ENCODE measurements around the gene ZFR2.
"Not testable (repeated sequence)": the region's sequence is repeated elsewhere in the genome, so short reads cannot be mapped to it uniquely, and the experiment has no call there.

ZFR2 gene

DNA sequence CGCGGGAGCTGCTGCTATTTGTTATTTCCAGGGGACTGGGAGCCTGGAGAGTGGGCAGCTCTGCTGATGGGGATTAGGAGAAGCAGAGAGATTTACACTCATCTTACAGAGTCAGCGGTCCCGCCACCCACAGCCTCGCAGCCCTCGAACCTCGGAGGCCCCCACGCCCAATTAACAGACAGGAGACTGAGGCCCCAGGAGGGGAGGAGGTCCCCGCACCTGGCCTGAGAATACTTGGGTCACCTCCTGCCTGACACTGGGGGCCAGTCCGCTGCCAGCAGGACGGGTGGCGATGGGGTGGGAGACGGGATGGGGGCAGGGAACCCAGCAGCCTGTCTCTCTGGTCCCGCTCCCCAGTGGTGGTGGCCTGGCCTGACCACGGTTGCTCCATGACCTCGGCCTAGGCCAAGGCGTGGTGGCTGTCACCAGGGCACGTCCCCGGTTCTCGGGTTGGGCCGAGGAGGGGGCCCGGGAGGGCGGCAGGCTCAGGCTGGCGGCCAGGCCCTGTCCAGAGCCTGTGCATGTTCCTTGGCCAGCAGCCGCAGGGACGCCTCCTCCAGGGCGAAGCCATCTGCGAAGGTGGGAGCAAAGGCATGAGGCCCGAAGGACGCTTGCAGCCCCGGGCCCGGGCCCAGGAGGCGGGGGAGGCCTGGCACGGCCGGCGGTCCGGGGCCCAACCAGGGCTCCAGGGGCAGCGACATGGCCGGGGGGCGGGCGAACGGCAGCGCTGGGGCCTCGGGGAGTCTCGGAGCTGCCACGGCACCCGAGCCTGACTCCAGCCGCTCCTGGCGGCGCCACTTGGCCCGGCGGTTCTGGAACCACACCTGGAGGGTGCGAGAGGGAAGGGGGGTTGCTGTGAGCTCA, 98.5 kb downstream of the ZFR2 start:
- DNase-seq, result no peak

DNA sequence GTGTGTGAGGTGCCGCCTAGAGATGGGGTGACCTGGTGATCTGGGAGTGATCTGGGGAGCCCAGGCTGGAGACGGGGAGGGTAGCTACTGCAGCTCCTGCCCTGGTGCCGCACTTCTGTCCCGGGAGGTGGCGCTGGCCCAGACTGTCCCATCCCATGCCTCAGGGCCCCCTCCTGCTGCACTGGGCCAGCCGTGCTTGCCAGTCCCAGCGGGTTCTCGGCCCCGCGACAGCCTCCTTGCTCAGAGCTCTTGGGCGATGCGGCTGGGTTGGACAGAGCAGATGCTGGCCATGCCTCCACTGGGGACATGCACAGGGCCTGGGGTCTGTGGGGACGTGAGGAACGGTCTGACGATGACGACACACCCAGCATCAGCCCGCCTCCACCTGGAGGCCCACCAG, 99.3 kb downstream of the ZFR2 start:
- no peak for DNase-seq

- DNase-seq, result no peak
Measured at GRCh38 chr19:3768748-3769099, 100.1 kb downstream of the ZFR2 start.

GRCh38 chr19:3768015-3768747, 100.7 kb downstream of the ZFR2 start:
- no peak for DNase-seq

DNA sequence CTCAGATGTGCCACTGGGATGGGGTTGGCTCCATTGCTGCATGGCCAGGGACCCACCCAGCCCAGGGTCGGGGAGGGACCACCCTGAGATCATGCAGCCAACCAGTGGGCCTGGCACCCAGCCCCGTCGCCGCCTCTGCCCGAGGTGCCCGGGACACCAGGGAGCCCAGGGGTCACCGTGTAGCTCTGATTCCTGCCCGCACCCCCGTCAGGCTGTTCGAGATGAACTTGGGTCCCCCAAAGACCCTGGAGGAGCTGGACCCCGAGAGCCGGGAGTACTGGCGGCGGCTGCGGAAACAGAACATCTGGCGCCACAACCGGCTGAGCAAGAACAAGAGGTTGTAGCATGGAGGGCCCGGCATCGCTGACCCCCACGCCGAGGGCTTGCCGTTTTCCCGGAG, 101.8 kb downstream of the ZFR2 start:
- DNase-seq, result no peak

DNA sequence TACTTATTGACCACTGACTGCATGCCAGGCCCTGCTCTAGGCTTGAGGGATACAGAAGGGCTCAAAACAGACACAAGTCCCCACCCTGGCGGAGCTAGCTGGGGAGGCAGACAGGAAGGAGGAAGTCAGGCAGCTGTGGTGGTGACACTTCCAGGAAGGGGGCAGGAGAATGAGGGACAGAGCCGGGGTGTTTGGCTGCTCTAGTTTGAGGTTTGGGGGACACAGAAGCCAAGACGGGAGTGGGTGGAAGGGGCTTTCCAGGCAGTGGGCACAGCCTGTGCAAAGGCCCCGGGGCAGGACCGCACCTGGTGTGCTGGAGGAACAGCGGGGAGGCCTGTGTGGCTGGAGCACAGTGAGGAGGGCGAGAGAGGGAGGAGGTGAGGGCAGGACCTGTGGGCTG, 102.3 kb downstream of the ZFR2 start:
- no peak for DNase-seq

DNA sequence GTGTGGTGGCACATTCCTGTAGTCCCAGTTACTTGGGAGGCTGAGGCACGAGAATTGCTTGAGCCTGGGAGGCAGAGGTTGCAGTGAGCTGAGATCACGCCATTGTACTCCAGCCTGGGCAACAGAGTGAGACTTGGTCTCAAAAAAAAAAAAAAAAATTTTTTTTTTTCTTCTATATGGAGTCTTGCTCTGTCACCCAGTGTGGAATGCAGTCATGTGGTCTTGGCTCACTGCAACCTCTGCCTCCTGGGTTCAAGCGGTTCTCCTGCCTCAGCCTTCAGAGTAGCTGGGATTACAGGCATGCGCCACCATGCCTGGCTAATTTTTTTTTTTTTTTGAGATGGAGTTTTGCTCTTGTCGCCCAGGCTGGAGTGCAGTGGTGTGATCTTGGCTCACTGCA, 103.1 kb downstream of the ZFR2 start:
- DNase-seq, result not testable (repeated sequence)

DNA sequence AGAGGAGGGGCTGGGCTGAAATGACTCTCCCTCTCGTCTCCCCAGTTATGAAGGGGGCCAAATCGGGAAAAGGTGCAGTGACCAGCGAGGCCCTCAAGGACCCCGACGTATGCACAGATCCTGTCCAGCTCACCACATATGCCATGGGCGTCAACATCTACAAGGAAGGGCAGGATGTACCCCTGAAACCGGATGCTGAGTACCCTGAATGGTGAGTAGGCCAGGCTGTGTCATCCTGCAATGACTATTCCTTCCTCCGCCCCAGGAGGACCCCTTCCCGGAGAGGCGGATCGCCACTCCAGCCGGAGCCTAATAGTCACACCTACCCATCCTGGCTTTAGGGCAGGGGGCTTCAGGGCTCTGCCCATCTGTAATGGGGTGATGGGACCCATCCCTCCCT, 103.7 kb downstream of the ZFR2 start:
- no peak for DNase-seq

- DNase-seq, result peak; percentile 98
Measured at GRCh38 chr19:3762501-3763459, 106.1 kb downstream of the ZFR2 start, which contains the start of gene MRPL54. Gene MRPL54, plus strand, starts transcription at chr19:3762682. Its CDS starts 19 bp downstream, at chr19:3762701.

- no peak for DNase-seq
Measured at GRCh38 chr19:3762130-3762473, 106.7 kb downstream of the ZFR2 start.

GRCh38 chr19:3761382-3762129, 107.3 kb downstream of the ZFR2 start, which contains the start of gene APBA3:
Gene APBA3, minus strand, starts transcription at chr19:3761692. Its CDS starts 1,428 bp downstream, at chr19:3760264.
- DNase-seq, result peak; percentile 91

DNA sequence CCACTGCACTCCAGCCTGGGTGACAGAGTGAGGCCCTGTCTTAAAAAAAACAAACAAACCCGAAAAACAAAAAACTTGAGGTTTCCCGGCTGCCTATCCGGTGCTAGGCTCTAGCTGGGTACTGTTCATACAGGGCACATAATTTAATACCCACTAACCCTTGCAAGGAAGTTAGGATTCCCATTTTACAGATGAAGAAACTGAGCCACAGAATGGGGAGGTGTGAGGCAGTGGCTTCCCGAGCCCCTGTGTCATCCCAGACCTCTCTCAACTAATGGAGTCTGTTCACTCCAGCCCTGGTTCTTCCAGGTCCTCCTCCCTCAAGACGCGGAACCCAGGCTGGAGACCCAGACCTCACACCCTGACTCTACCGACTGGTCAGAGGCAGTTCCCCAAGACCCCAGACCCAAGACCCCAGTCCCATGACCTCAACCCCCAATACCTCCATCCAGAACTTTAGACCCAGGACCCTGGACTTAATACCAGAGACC, 107.9 kb downstream of the ZFR2 start:
- no peak for DNase-seq

DNA sequence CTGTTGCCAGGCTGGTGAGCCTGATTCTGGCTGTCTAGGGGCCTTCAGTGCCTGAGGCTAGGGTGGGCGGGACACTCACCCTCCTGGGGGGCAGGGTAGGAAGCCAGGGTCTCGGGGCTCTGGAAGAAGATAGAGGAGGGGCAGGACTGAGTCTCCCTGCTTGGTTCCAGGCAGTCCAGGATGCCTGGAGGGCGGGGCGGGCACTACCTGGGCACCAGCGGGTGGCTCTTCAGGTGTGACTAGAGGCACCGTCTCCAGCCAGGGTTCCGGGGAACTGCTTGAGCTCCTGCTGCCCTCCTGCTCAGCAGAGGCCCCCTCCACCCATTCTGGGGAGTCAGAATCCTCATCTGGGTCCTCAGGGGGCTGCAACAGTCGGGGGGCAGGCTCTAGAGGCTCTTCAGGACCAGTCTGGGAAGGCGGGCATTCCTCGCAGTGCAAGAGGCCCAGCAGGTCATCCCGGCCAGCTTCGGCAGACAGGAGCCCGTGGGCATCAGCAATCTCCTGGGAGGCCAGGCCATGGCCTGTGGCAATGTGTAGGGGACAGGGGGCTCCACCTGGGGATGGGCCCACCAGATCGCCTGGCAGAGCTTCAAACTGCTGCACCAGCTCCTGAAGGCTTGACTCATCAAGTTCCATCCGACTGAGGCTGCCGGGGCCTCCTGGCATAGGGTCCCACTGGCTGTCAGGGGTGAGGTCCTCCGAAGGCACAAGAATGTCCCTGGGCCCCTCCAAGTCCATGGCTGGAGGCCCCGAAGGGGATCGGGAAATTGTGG, 109.2 kb downstream of the ZFR2 start:
- no peak for DNase-seq

- DNase-seq, result not testable (repeated sequence)
Measured at GRCh38 chr19:3758297-3758696, 110.5 kb downstream of the ZFR2 start.

DNA sequence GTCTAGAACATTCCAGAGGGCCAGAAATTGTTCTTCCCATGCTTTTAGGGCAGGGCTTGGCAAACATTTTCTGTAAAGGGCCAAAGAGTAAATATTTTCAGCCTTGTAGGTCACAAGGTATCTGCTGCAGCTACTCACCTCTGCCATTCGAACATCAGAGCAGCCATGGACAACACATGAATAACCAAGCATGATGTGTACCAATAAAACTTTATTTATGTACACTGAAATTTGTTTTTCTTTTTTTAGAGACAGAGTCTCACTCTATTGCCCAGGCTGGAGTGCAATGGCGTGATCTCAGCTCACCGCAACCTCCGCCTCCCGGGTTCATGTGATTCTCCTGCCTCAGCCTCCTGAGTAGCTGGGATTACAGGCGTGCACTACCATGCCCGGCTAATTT, 111.1 kb downstream of the ZFR2 start:
- not testable (repeated sequence) for DNase-seq

All from activated gamma-delta T cell (primary cell).